Left ventricle myocardium inferior (tissue), 1 donor: ENCODE data around the gene HHIPL2. TPM values are rescaled to one million over a fixed set of nuclear protein-coding genes. Genes with fewer than 3 reads are reported as not detected.
A peak's percentile ranks its signal among the peaks of the same experiment; 100 is the strongest.

Experiments used
- DNase-seq: peaks from one replicate; pipeline ENCODE4 v3.0.0-alpha.2; 2020
- H3K27ac ChIP-seq: fragments of 200-600 bp; replicated peaks from 2 replicates; pipeline ENCODE4 v1.8.0; 2021
- H3K27me3 ChIP-seq: fragments of 200-600 bp; 2 replicates; pipeline ENCODE4 v1.8.0; 2021; ENCODE audit warnings: low read depth
- H3K36me3 ChIP-seq: fragments of 200-600 bp; 2 replicates; pipeline ENCODE4 v1.8.0; 2021
- H3K4me1 ChIP-seq: fragments of 200-600 bp; 2 replicates; pipeline ENCODE4 v1.8.0; 2021
- H3K4me3 ChIP-seq: fragments of 200-600 bp; 2 replicates; pipeline ENCODE4 v1.8.0; 2021; ENCODE audit warnings: mild to moderate bottlenecking, moderate library complexity
- H3K9me3 ChIP-seq: fragments of 200-600 bp; replicated peaks from 2 replicates; pipeline ENCODE4 v1.8.0; 2021
- CTCF ChIP-seq: fragments of 200-600 bp; IDR thresholded peaks from 2 replicates; pipeline ENCODE4 v1.8.0; 2021; ENCODE audit warnings: antibody characterized with exemption, mild to moderate bottlenecking, borderline replicate concordance
- intact Hi-C: fragments of 100-400 bp; cut with micrococcal nuclease; formaldehyde crosslinking; loops from one replicate; pipeline ENCODE4 v1.11.0; 2022
- long read RNA-seq: library from polyadenylated mRNA; unstranded; transcript quantifications from one replicate; pipeline ENCODE4 v2.0.0, GENCODE V29; 2021
- total RNA-seq: library from RNA; stranded (reverse); fragmentation: NEBNext Ultra II Directional; extraction: Animal tissue kit (Norgen Biotek cat#: 25700); gene quantifications from one replicate; pipeline ENCODE4 v1.2.1, GENCODE V29; 2021
- donor health status: DM: no; HTN: yes; CAD: no; lungs with severe emphysema.

Gene HHIPL2
- total RNA-seq, result not detected
- long read RNA-seq, result 0 reads

- no peak within 1 kb of the TSS for H3K4me3 ChIP-seq
- no peak within 1 kb of the TSS for H3K27ac ChIP-seq
- H3K4me1 ChIP-seq, result no peaks in the 10 kb centered on the region
- H3K27me3 ChIP-seq, result peaks cover 49% of the 10 kb centered on the region
- intact Hi-C loops, result no loop called here
- DNase-seq, result no peak
- no peaks in the 10 kb centered on the region for H3K9me3 ChIP-seq
- TF ChIP-seq CTCF, result no peak
- no peaks in the 10 kb centered on the region for H3K36me3 ChIP-seq
Measured at GRCh38 chr1:222547944-222548671, at the start of gene HHIPL2. TSS of gene HHIPL2 (minus strand) at chr1:222548104. CDS start at chr1:222548044, 60 bp downstream.

GRCh38 chr1:222596696-222597095, 48.8 kb upstream of the HHIPL2 start:
- intact Hi-C loops, result no loop called here
- no peaks in the 10 kb centered on the region for H3K9me3 ChIP-seq
- H3K4me3 ChIP-seq, result no peak overlapping the region
- no peak for TF ChIP-seq CTCF
- no peak for DNase-seq
- no peaks in the 10 kb centered on the region for H3K27me3 ChIP-seq
- no peak overlapping the region for H3K27ac ChIP-seq
- H3K36me3 ChIP-seq, result no peaks in the 10 kb centered on the region
- H3K4me1 ChIP-seq, result no peaks in the 10 kb centered on the region

GRCh38 chr1:222594789-222595188, 46.9 kb upstream of the HHIPL2 start:
- Histone ChIP-seq H3K4me1 (peaks cover 12% of the 10 kb centered on the region), H3K9me3 (no peaks in the 10 kb centered on the region), H3K36me3 (no peaks in the 10 kb centered on the region), H3K27me3 (no peaks in the 10 kb centered on the region), H3K4me3 (no peak overlapping the region), H3K27ac (no peak overlapping the region)
- DNase-seq, result no peak
- TF ChIP-seq CTCF, result no peak
- intact Hi-C loops, result no loop called here

GRCh38 chr1:222592171-222592570, 44.3 kb upstream of the HHIPL2 start:
- intact Hi-C loops, result no loop called here
- H3K4me1 ChIP-seq, result peaks cover 26% of the 10 kb centered on the region
- no peak for DNase-seq
- H3K27ac ChIP-seq, result no peak overlapping the region
- no peak for TF ChIP-seq CTCF
- no peaks in the 10 kb centered on the region for H3K27me3 ChIP-seq
- no peaks in the 10 kb centered on the region for H3K9me3 ChIP-seq
- peaks cover 5% of the 10 kb centered on the region for H3K36me3 ChIP-seq
- H3K4me3 ChIP-seq, result no peak overlapping the region

GRCh38 chr1:222589462-222590302, 41.8 kb upstream of the HHIPL2 start, which contains the start of gene TAF1A:
TSS of gene TAF1A (minus strand) at chr1:222589933.
- Histone ChIP-seq H3K4me1 (peaks cover 26% of the 10 kb centered on the region), H3K36me3 (peaks cover 16% of the 10 kb centered on the region), H3K27me3 (no peaks in the 10 kb centered on the region), H3K4me3 (peak within 1 kb of the TSS; percentile 84), H3K27ac (peak within 1 kb of the TSS; percentile 82), H3K9me3 (no peaks in the 10 kb centered on the region)
- peak; percentile 86 for DNase-seq
- TF ChIP-seq CTCF, result no peak
- intact Hi-C loops, result no loop called here
